Body of pancreas (tissue), 4 donors: ENCODE results near the gene C20orf202.

Experiments
- CTCF ChIP-seq, 7 experiments: fragments of 450-650 bp in 4 of 7; fragments of 200-600 bp in 3 of 7; sonication (generic) in 3 of 7; IDR thresholded peaks; one replicate each; pipeline ENCODE4 v1.5.1; 2016 to 2019; ENCODE audit warnings: antibody characterized with exemption in 7 of 7
- POLR2A ChIP-seq, 3 donors: fragments of 450-650 bp; IDR thresholded peaks; one replicate each; pipeline ENCODE4 v1.6.1; 2016; ENCODE audit warnings: antibody characterized with exemption in 3 of 3, mild to moderate bottlenecking in 2 of 3

GRCh38 chr20:1205802-1206201 lies 2.5 kb downstream of the C20orf202 start:
- TF ChIP-seq CTCF (IDR thresholded peaks at IDR 0.05) (no peak), POLR2A (IDR thresholded peaks at IDR 0.05) (no peak)
